HG03565 (cell line): ENCODE results near the gene ANKS4B.
"Not testable (repeated sequence)": the region's sequence is repeated elsewhere in the genome, so short reads cannot be mapped to it uniquely, and the experiment has no call there.

Experiments
- ATAC-seq: cut with Tn5 transposase; IDR thresholded peaks from one replicate; pipeline ENCODE4 v1.9.1; 2021; ENCODE audit warnings: mild to moderate bottlenecking, moderate library complexity; ENCODE audit not compliant: unreplicated experiment

ANKS4B gene

GRCh38 chr16:21218153-21218552 is 15.3 kb upstream of the ANKS4B start:
- ATAC-seq, result no peak

GRCh38 chr16:21219551-21219950 is 13.9 kb upstream of the ANKS4B start:
- no peak for ATAC-seq

DNA sequence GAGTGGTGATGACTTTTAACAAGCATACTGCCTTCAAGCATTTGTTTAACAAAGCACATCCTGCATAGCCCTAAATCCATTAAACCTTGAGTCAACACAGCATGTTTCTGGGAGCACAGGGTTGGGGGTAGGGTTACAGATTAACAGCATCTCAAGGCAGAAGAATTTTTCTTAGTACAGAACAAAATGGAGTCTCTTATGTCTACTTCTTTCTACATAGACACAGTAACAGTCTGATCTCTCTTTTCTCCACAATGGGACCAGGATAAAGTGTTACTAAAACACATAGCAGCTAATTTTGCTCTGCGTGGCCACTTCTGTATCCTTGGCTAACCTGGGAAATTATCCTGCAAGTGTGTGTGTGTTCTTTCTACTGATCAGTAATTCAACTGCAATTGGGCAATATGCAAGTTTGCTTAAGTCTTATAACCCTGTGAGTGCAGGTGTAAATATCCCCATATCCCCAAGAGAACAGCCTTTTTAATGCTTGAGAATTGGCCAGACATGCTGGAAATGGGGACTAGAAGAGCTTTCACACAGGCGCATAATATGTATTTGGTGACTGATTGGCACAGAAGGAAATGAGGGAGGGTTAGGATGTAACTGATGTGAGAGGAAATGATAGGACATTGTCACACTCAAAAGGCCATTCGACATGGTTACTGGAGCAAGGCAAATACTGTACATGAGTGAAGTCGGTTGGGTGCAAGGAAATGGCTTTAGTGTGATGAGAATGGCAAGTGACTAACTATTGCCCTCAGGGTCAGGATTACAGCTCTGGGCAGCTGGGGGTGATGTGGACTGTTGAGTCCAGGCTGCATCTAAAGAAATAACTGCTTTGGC is 10.8 kb upstream of the ANKS4B start:
- ATAC-seq, result no peak

GRCh38 chr16:21223787-21224186 is 9.7 kb upstream of the ANKS4B start:
- no peak for ATAC-seq

GRCh38 chr16:21224800-21225199 is 8.7 kb upstream of the ANKS4B start:
- ATAC-seq, result no peak

GRCh38 chr16:21226749-21227148 is 6.8 kb upstream of the ANKS4B start:
- no peak for ATAC-seq

DNA sequence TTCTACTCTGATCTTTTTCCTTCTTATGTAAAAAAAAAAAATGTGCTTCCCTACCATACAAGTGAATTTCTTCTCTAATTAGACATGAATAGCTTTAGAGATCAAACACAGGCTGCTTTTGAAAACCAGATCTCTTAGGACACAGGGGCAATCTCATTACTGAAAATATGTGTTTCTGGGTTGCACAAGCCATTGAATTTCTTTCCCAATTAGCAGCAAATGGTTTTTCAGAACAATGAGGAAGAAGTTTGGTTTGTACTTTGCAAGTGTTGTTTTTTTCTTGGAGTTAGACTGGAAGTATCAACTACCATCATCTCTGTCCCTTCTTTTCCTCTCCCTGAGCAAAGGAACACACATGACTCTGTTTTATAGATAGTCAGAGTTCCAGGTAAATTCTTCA is 5.6 kb upstream of the ANKS4B start:
- no peak for ATAC-seq

DNA sequence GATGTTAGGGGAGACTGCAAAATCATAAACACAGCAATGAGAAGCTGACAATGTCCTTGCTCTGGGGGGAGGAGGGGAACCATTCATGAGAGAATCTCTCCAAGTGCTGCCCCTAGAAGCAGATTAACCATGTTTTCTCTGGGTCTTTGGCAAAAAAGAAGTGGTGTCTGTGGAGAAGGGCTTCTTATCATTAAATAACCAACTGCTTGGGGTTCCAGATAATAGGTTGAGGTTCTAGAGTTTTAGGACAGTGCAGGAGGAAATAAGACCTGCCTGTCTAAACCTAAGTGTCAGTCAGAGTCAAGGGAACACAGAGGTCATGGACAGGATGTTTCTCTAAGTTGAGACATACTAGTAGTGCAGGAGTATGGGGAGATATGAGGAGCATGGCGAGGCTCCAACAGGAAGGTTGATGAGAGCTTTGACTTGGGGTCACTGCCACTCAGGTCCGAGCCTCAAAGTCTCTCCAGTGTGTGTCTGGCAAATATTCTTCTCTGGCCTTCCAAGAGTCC is 5.1 kb upstream of the ANKS4B start:
- no peak for ATAC-seq

DNA sequence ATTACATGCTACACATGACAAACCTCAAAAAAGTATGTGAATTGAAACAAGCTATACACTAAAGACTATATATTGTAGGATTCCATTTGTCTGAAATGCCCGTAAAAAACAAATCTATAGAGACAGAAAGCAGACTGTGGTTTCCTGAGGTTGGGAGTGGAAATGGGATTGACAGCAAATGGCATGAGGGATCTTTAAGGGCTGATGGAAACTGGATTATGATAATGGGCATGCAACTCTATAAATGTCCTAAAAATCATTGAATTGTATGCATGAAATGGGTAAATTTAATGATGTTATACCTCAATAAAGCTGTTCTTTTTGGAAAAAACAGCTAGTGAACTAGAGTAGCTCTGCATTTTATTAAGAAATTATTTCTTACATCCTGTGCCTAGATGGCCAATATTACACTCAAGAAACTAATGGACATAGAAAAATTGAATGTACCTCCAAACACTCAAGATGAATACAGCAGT is 416 bp upstream of the ANKS4B start:
- ATAC-seq, result no peak

DNA sequence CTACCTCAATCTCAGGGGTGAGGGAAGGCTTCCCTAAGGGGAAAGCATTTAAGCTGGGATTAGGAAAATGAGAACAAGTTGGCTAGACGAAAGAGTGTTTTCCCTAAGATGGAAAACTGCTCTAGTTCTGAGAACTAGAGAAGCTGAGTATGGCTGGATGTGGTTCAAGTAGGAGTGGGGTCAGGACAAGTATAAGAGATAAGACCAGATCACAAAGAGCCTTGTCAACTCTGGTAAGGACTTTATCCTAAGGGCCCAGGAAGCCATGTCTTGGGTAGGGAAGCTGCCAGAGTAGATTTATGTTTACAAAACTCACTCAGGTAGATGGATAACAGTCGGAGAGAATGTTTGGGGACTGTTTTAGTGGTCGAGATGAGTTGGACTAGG is 1.7 kb downstream of the ANKS4B start:
- no peak for ATAC-seq

DNA sequence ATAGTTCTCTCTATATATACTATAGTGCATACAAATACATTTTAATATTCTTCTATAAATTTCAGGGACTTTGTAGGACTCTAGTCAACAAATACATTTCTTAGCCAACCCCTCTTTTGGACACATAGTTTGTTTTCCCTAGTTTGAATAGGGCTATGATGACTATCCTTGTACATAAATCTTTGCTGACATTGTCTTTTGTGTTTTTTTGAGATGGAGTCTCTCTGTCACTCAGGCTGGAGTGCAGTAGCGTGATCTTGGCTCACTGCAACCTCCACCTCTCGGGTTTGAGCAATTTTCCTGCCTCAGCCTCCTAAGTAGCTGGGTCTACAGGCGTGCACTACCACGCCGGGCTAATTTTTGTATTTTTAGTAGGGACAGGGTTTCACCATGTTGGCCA is 3.3 kb downstream of the ANKS4B start:
- ATAC-seq, result no peak

GRCh38 chr16:21239646-21240045 is 6.1 kb downstream of the ANKS4B start:
- no peak for ATAC-seq

GRCh38 chr16:21242756-21243155 is 9.3 kb downstream of the ANKS4B start:
- ATAC-seq, result no peak

- no peak for ATAC-seq
Measured at GRCh38 chr16:21244518-21245215, 11.2 kb downstream of the ANKS4B start.

- not testable (repeated sequence) for ATAC-seq
Measured at GRCh38 chr16:21248179-21248578, 14.7 kb downstream of the ANKS4B start.

DNA sequence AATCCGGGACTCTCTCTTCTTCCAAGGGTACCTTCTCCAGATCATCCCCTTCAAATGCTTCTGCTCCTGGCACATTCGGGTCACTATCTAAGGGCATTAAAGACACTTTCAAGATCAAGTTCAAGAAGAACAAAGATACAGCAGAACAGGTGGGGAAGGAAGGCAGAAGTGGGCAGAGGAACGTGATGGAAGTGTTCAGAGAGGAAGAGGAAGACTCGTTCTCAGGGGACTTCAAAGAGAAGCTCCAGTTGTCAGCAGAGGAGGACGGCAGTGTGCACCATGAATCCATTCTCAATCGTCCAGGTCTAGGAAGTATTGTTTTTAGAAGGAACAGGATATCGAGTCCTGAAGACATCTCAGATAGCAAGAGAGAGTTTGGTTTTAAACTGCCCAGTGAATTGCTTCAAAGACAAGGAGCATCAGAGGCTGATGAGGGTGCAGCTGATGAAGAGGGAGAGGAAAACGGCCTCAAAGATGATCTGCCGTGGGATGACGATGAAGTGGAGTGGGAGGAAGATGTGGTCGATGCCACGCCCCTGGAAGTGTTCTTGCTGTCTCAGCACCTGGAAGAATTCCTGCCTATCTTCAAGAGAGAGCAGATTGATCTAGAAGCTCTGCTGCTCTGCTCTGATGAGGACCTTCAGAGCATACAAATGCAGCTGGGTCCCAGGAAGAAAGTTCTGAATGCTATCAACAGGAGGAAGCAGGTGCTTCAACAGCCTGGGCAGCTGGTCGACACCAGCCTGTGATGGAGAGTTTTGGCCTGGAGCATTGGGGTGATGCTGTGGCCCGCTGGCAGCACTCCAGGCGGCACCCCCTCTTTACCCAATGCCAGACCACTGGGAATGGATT is 16.8 kb downstream of the ANKS4B start:
- no peak for ATAC-seq

DNA sequence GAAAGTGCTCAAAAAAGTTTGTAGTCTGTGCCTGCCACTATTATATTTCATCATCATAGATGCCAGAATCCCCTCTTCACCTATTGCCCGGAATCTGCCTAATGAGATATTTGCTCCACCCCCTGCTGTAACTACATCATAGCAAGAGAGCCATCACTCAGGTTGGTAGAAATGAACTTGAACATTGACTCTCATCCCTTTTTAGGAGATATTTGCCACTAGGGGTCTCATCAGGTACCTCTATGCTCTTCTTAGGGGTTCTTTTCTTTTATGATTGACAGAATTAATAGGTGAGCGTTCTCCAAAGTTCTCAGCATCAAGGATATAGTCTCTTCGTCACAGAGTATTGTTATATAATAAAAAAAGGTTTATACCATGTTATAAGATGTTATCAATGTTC is 20.0 kb downstream of the ANKS4B start:
- no peak for ATAC-seq

GRCh38 chr16:21256636-21257035 is 23.1 kb downstream of the ANKS4B start:
- ATAC-seq, result no peak

GRCh38 chr16:21257284-21257683 is 23.8 kb downstream of the ANKS4B start:
- ATAC-seq, result no peak

- no peak for ATAC-seq
Measured at GRCh38 chr16:21260870-21261791, 27.6 kb downstream of the ANKS4B start.
